HG03280 (cell line): Measurements from ENCODE around the gene SLAMF9.

Experiments
- ATAC-seq: cut with Tn5 transposase; IDR thresholded peaks from one replicate; pipeline ENCODE4 v1.9.1; 2021; ENCODE audit warnings: mild to moderate bottlenecking, moderate library complexity; ENCODE audit not compliant: unreplicated experiment

Gene SLAMF9

DNA sequence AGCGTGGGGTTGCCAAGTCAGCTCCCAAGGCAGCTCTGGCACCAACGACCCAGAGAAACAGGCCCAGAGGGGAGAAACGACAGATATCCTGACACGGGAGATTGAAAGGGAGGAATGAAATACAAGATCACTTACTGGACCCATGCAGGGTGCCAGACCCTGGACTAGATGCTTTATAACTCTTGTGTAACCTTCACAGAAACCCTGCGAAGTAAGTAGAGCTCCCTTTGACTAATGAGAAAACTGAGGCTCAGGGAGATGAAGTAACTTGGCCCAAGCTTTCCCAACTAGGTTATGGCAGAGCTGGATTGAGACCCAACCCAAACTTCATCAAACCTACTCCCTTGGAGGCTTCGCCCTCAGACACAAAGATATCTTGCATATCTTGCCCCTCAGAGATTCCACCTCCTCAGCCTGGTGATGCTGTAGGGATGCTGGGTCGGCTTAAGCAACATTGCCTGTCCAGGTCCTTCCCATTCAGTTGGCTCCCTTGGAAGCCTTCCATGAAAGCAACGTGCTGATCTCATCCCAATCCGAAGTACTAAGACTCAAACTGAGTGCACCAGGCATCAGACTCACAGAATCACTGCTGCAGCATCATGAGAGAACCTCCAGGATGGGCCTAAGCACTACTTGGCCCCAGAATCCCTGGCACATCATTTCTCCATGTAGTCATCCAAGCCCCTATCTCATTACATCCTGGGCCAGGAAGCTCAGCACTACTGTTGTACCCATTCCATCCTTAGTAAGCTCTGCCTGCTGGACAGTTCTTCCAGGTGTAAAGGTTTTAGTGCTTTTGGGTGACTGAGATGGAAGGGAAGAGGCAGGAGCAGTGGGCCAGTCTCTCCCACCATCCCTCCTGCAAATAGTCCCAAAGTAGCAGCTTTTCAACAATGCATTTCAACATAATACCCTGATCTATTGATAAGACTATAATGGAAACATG, 7.5 kb downstream of the SLAMF9 start:
- ATAC-seq, result no peak

DNA sequence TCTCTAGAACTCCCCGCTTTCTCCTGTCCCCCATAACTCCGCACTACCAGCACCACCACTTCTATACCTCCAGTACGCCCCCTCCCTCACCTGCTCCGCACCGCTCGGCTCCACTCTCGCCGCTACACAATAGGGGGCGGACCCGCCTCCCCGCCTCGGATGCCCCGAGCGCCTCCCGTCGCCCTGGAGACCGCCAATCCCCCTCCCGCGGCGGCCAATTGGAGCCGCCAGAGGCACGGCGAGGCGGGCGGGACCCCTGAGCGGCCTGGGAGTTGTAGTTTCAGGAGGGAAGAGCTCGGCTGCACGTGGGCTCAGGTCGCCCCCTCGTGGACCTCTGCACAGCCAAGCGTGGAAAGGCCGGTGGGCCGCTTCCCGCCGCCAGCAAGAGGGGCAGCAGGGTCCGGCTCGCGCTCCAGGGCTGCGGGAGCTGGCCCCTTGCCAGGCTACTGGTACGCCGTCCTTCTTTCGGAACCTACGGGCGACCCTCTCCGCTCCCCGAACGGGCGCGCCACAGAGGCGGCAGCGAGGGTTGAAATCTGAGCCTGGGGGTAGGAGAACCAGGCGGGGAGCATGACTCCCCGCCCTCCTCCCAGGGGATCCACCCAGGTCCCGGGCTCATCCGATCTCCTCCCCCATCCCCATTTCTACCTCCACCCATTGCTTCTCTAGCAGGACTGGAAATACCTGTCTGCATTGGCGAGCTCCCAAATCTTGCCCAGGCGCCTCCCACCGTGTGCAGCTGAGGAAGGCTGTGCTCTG, 8.4 kb downstream of the SLAMF9 start, which contains the start of gene IGSF9:
Gene IGSF9 (minus strand): TSS at position 131 of the 759 bp plus-strand sequence. CDS start 2,159 bp downstream, outside the sequence.
- ATAC-seq, result no peak

DNA sequence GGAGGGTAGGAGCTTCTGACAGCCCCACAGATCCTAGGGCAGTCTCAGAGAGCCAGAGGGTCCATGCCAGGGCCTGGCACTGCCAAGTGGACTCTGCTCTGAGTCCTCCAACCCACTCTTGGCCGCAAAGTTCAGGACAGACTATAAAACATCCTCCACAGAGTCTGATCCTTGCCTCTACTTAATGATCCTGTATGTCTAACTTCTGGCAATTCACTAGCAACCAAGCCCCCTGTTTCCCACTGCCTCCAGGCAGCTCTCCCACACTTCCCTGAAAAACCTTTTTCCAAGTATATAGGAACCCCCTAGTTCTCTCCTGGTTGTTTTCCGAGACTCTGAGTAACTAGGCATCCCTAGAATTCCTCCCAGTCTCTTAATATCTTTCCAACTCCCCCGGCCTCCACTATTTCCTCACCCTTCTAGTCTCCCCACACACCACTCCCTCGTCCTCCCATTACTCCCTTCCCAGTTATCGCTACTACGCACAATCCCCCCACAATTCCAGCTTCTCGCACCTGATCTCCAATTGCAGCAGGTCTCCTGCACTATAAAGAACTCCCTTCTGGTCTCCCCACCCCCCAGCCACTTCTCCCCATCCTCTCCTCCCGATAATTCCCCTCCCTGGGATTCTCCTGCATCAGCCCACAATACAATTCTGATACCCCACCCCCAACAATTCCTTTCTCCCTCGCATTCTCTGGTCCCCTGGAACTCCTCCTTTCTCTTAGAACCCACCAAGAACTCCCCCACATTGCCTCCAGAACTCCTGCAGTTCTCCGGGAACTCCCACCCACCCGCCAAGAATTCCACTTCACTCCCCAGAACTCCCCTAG, 9.2 kb downstream of the SLAMF9 start:
- ATAC-seq, result no peak

DNA sequence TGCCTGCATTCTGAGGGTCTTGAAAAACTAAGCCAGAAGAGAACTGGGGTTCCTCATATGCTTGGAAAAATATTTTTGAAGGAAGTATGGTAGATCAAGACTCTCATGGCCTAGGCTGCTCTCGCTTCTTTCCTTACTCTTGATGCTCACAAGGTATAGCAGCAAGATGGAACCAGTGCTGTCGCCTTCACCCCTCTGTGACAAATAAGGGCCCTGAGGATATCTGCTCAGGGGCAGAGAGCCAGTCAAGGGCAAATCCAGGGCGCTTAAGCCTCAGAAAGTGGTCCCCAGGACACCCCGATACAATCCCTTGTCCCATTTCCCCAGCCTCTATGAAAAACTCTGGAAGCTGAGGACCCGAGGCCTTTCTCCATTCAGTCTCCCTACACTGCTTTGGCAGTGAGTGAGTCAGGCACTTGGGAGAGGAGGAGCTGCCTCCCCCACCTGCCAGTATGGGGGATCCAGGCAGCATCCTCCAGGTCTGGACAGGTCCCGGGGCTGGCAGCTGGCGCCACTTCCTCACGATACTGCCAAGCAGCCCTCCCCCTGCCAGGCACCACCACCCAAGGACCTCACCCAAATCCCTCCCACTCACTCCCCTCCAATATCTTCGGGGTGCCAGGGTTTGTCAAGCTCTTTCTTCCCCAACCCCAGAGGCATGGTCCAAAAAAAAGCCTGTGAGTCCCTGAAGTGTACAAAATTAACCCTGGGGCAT, 10.0 kb downstream of the SLAMF9 start:
- no peak for ATAC-seq

DNA sequence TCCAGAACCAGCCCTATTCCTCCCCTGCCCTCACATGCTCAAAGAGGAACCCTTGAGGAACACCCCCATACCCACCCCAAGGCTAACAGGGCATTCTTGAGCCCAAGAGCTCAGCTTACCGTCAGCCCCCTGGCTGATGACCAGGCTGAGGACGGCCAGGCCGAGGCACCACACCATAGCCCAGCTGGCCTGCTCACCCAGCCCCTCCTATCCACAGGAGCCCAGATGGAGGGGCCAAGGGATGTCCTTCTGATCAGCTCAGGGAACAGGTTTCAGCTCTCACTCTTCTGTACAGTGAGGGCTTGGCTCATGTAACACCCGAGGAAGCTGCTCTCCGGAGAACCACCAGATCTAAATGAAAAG, 10.8 kb downstream of the SLAMF9 start:
- no peak for ATAC-seq

DNA sequence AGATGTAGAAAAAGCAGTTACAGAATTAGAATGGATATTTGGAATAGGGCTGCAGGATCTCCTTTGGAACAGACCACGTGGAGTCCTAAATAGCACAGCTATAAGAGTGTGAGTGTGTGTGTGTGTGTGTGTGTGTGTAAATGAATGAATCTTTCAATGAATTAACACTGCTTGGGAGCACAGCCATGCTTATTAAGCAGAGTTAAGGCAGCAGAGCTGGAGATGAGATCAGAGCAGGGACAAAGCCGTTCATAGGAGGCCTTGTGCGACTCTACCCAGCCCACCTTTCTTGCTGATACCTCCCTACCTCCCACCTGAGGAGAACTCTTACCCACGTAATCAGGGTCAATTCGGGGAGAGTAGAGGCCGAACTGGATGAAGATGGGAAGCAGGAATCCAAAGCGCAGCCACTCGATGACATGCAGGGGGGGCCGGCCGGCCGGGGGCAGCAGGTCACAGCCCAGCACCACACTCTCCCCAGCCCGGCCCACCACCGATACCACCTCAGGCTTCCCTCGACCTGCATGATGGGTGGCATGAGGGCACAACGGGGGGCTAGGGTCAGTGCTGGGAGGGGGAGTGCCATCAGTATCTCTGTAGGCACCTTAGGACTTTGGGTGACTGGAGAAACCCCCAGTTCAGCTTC, 11.3 kb downstream of the SLAMF9 start:
- no peak for ATAC-seq

DNA sequence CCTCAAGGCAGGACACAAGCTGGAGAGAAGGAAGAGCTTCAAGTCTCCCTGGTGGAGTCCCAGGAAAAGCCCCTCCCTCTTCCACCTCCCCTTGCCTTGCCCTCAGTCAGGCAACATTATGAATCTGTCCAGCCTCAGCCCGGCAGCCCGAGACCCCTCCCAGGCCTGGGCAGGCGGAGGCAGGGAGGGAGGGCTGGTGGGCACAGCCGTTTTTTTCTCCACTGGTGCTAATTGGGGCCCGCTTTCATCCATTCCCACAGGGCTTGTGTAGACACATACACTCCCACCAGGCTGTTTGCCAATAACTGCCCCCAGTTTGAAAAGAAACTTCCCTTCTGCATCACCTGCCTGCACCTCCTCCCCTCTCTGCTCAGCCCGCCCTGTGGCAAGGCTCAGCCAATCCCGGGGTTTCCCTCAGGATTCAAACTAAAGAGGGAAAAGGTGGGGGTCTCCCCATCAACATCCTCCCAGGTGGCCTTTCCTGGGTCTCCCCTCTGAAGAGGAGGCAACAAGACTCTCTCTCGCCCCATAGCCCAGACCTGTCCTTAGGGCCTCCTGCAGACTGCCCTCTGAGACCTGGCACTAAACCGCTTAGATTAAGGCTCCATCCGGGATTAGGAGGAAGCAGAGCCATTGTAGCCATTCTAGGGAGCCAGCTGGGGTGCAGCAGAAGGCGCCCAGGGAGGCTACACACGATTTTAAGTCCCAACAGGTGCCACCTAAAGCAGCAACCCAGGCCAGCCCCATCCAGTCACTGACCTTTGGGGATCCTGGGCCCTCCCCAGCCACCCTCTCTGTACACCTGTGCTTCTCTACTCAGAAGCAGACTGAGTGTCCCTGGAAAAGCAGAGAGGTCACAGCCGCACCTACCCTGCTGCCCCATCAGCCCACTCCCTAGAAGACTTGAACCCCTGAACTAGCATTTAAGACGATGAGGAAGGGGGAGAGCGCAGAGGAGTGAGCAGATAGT, 12.2 kb downstream of the SLAMF9 start:
- ATAC-seq, result no peak

DNA sequence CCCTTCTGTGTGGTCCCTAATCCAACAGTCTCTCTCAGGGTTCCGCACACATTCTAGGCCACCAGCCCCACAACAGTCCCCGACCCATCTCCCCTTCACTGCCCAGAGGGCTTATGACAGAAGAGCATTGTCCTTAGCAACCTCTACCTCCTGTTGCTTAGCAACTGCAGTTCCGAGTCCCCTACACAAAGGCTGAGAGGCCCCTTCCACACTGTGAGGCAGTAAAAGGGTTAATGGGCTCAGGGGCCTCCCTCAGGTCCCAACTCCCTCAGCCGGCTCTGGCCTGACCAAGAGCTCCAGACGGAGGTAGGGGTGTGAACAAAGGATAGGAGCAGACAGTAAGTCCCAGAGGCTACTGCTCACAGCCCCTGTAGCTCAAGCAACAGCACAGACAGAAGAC, 12.9 kb downstream of the SLAMF9 start:
- ATAC-seq, result no peak

DNA sequence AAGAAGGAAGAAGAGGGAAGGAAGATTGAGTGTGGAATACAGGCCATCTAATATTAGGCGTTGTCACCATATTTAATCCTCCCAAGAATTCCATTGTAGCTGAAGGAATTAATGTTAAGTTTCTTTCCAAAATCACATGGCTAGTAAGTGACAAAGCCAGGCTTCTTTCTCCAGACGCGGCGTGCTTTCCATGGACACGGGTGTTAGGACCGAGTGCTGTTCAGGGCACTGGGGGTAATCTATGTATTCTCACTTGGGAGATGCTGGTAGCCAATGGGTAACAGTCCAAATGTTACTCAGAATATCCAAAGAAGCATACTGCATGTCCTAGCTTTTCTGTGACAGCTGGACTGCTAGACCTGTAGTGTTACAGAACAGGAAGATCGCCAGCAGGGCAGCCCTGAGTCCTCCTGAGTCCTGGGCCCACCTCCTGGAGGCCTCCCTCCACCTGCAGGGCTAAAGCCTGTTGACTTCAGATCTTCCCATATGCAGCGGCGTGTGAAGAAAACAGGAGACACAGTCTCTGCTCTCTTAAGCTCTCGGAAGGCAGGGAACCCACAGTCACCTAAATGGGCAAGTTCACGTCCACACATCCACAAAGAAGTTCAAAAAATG, 13.9 kb downstream of the SLAMF9 start:
- no peak for ATAC-seq

DNA sequence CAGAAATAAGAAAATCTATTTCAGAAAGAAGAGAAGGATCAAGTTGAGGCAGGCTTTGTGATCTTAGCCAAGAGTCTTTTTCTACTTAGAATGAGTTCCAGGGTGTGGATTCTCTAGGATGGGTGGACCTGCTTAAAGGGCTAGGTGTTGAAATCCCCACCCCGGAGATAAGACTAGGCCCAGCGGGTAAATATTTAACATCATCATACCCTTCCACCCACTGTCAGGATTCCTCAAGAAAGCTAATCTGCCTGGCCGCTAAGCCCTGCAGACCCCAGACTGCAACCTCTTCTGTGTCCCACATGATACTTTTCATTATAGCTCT, 14.4 kb downstream of the SLAMF9 start:
- no peak for ATAC-seq

DNA sequence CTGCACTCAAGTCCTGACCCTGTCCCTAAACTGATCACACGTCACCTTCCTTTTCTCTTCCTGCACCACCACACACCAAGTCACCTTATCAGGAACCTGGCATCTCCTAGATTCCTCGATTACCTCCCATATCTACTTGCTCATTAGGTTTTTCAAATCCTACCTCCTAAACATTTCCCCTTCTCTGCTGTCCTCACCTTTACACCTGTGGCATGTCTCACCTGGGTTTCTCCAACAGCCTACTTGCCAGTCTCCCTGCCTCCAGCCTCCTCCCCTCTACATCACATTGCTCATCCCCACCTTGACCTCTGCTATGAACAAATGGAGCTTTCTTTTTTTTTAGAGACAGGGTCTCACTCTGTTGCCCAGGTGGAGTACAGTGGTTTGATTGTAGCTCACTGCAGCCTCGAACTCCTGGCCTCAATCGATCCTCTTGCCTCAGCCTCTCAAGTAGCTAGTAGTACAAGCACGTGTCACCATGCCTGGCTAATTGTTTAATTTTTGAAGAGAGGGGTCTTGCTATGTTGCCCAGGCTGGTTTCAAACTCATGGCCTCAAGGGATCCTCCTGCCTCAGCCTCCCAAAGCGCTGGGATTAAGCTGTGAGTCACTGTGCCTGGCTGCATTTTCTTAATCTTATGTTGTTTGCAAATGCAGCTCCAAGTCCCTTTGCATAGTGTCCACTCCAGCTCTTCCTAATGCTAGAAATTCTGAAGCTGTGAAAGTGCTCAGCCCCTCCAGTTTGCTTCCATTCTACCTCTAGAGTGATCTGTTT, 14.9 kb downstream of the SLAMF9 start:
- no peak for ATAC-seq

DNA sequence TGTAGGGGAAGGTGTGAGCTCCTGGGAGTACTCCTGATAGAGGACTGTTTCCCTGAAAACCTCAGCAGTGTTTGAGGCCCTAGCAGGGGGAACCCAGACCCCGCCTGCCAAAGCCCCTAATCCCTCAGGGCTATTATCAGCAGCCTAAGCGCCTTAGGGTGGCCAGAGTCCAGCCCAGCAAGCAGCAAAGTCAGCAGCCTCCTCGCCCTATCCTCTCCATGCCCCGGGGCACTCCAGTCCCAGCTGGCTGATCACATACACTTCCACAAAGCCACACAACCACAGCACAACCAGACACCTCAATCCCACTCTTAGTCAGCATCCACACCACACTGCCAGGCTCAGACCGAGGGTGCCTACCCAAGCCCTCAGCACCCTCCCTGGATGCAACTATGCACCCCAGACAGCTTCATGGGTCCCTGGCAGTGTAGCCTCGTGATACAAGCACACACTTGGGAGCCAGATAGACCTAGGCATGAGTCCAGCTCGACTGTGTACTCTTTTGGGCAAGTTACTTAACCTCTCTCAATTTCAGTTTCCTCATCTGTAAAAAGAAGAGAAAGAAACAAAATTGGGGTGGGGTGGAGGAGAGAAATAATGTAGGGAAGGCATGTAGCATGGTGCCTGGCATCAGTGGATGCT, 15.7 kb downstream of the SLAMF9 start:
- ATAC-seq, result no peak

DNA sequence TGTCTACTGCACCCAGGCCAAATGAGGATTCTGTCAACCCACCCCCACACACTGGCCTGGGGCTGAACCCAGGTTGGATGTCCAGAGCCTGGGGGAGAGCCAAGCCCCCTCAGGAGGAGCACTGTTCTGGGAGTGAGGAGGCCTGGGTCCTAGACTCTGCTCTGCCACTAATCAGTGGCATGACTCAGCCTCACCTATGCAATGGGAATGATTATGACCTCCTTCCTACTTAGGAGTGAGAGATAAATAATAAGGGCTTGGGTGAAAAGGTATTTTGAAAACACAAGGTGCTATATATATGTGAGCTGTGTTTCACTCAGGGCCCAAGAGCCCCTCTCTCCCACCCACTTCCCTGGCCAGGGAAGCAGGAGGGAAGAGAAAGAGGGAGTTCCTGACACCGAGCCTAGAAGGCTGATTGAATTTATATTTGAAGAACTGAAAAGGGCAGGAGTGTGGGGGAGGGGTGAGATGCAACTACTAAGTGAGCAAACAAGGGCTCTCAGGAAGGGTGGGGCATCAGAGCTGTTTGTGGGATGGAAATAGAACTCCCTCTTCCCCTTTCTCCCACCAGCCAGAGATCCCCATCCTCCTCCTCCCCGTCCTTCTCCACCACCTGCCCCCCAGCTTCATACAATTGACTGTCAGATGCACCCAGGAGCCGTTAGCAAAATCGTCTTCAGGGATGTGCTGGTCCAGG, 16.8 kb downstream of the SLAMF9 start:
- ATAC-seq, result no peak

DNA sequence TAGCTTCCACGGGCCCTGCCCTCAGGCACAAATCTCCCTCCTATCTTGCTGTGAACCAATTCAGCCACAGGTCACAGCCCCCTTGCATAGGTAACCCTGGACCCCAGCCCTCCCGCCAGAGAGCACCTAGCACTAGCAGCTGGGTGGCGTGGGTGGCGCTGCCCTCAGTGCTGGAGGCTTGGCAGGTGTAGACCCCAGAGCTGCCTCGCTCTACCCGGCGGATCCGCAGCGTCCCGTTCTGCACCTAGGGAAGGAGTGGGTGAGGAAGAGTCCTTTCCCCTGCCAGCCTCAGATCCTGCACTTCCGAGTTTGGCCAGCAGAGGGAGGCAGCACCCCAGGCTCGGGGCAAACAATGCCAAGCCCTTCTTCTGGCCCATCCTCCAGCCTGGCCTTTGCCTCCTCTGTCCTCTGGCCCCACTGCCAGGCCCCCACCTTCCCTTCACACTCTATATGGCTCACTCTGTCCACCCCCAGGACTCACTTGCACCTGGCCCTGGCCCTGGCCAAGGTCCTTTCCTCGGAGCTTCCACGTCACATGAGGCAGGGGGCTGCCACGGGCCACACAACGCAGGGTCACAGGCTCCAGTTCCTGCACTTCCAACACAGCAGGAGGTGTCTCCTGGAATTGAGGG, 17.6 kb downstream of the SLAMF9 start:
- ATAC-seq, result peak; percentile 51

DNA sequence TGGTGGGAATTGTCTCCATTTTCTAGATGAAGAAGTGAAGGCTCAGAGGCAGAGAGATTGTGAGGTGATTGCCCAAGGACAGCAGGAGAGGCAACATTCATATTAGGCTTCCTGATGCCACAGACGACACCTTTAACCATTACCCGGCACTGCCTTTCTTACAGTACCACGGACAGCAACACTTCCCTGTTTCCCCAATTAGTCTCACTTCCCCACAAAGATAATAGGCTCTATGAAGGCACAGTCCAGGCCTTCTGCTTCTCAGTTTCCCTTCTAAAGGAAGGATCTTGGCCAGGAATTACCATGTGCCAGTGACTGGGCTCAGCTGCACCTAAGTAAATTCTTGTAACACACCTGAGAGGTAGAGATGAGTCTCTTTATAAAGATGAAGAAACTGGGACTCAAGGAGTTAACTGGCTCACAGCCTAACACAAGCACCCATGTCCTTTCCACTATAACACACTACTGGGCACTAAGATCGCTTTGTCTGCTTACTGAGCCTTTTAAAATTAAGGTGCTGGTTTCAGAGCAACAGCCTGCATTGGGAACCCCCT, 18.2 kb downstream of the SLAMF9 start:
- no peak for ATAC-seq

DNA sequence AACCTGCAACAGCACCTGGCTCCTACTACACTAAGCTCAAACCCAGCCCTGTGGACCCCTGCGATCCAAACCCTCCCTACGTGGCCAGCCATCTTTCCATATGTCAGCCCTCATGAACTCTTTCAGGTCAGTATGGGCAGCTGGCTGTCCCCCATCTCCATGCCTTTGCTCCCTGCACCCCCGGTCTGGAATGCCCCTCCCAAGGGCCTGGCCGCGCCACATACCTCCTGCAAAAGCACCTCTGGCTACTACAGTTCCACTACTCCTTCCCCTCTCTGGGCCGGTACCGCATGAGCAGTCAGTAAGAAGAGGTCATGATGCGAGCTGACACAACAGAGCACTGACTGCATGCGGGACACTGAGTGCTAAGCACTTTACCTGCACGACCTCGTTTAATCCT, 18.7 kb downstream of the SLAMF9 start:
- no peak for ATAC-seq
